Measurements from ENCODE around the gene PRKN. TPM values are rescaled to one million over a fixed set of nuclear protein-coding genes. Genes with fewer than 3 reads are reported as not detected.

PRKN gene
- total and polyA plus RNA-seq, 9 of the 15 experiments (the other 6 are each of a cell fraction or from before 2014, with no cell fraction given) = 0.03 to 0.96 (median 0.15) TPM; not detected in 2

GRCh38 chr6:162733489-162733888, 5.9 kb upstream of the PRKN start (continued):
- TF ChIP-seq CEBPZ (IDR thresholded peaks at IDR 0.05; ENCODE audit: borderline replicate concordance, low read depth, low read length) (no peak), THRB (CRISPR knock-in tag; conservative IDR thresholded peaks at IDR 0.05) (no peak), PHB2 (IDR thresholded peaks at IDR 0.05; ENCODE audit: low read depth) (no peak), CLOCK (CRISPR knock-in tag; IDR thresholded peaks at IDR 0.05; ENCODE audit: borderline replicate concordance) (no peak), MGA (IDR thresholded peaks at IDR 0.05) (no peak), NRF1 (conservative IDR thresholded peaks at IDR 0.05 in 1 of 2, IDR thresholded peaks at IDR 0.05 in 1 of 2) (no peak)
